SK-N-SH (cell line): ENCODE measurements around the gene NRM. TPM values are rescaled to one million over a fixed set of nuclear protein-coding genes. Genes with fewer than 3 reads are reported as not detected.
A peak's percentile ranks its signal among the peaks of the same experiment; 100 is the strongest.

ENCODE experiments used
- CTCF ChIA-PET: fragments of 300-600, 350-600 bp; formaldehyde crosslinking; extraction: SDS; loops from one replicate; lab custom pipeline; 2021; lab: Yijun Ruan, JAX
- POLR2A ChIA-PET: fragments of 350-600 bp; sonication (Branson Sonifier 250); formaldehyde crosslinking; extraction: SDS; loops from one replicate; lab custom pipeline; 2020; ENCODE audit warnings: antibody characterized with exemption, inconsistent platforms; lab: Yijun Ruan, JAX
- DNase-seq: peaks from one replicate; pipeline ENCODE4 v3.0.0; 2012
- H2AFZ ChIP-seq: fragments of 200-600 bp; sonication (generic); 2 replicates; pipeline ENCODE4 v1.8.1; 2016; ENCODE audit warnings: antibody characterized with exemption, mild to moderate bottlenecking, low read depth
- H3F3A ChIP-seq: fragments of 200-600 bp; sonication (generic); replicated peaks from 2 replicates; pipeline ENCODE3; 2016; ENCODE audit warnings: antibody characterized with exemption, mild to moderate bottlenecking; ENCODE audit not compliant: insufficient read depth
- H3K27ac ChIP-seq, 2 experiments: fragments of 200-500 bp in 1 of 2; fragments of 200-600 bp in 1 of 2; sonication (Bioruptor generic) in 1 of 2; sonication (generic), shearing (Covaris generic) in 1 of 2; 2 replicates each; pipeline versions ENCODE4 v1.5.1 to v1.6.1; 2014 to 2016; ENCODE audit warnings: low read depth in 2 of 2, inconsistent platforms in 1 of 2, low read length in 1 of 2, mild to moderate bottlenecking in 1 of 2, mixed read lengths in 1 of 2
- H3K27me3 ChIP-seq: fragments of 200-600 bp; sonication (generic), shearing (Covaris generic); 2 replicates; pipeline ENCODE4 v1.6.1; 2016; ENCODE audit warnings: mixed run types; ENCODE audit not compliant: insufficient read depth
- H3K36me3 ChIP-seq, 2 experiments: fragments of 200-500 bp in 1 of 2; fragments of 200-600 bp in 1 of 2; sonication (Bioruptor generic) in 1 of 2; sonication (generic) in 1 of 2; replicated peaks in 1 of 2; 2 replicates each; pipeline versions ENCODE3 to v1.5.1; 2014 to 2016; ENCODE audit warnings: low read length in 1 of 2, mild to moderate bottlenecking in 1 of 2; ENCODE audit not compliant: insufficient read depth in 2 of 2, control insufficient read depth in 1 of 2
- H3K4me1 ChIP-seq, 2 experiments: fragments of 200-500 bp in 1 of 2; fragments of 200-600 bp in 1 of 2; sonication (Bioruptor generic) in 1 of 2; sonication (generic), shearing (Covaris generic) in 1 of 2; 2 replicates each; pipeline versions ENCODE4 v1.5.1 to v1.6.1; 2014 to 2016; ENCODE audit warnings: low read depth in 1 of 2, low read length in 1 of 2, mixed run types in 1 of 2; ENCODE audit not compliant: insufficient read depth in 2 of 2, control insufficient read depth in 1 of 2
- H3K4me2 ChIP-seq: fragments of 200-600 bp; sonication (generic), shearing (Covaris generic); 2 replicates; pipeline ENCODE4 v1.6.1; 2017; ENCODE audit warnings: mixed run types
- H3K4me3 ChIP-seq, 2 experiments: fragments of 200-500 bp in 1 of 2; fragments of 200-600 bp in 1 of 2; sonication (Bioruptor generic) in 1 of 2; sonication (generic), shearing (Covaris generic) in 1 of 2; 2 replicates each; pipeline versions ENCODE4 v1.5.1 to v1.8.1; 2014 to 2016; ENCODE audit warnings: low read depth in 2 of 2, inconsistent platforms in 1 of 2, low read length in 1 of 2, mild to moderate bottlenecking in 1 of 2, mixed read lengths in 1 of 2, moderate library complexity in 1 of 2
- H3K79me2 ChIP-seq: fragments of 200-600 bp; sonication (generic); 2 replicates; pipeline ENCODE4 v1.8.1; 2017; ENCODE audit warnings: mild to moderate bottlenecking; ENCODE audit not compliant: insufficient read depth
- H3K9ac ChIP-seq: fragments of 200-600 bp; sonication (generic); 2 replicates; pipeline ENCODE4 v1.6.1; 2017; ENCODE audit warnings: mixed run types
- H3K9me2 ChIP-seq: fragments of 200-600 bp; sonication (generic); 2 replicates; pipeline ENCODE4 v1.6.1; 2017; ENCODE audit warnings: mixed run types
- H3K9me3 ChIP-seq: fragments of 200-600 bp; sonication (generic); 2 replicates; pipeline ENCODE4 v1.6.1; 2017; ENCODE audit warnings: mixed run types, mild to moderate bottlenecking, moderate library complexity
- H4K20me1 ChIP-seq: fragments of 200-600 bp; sonication (generic); 2 replicates; pipeline ENCODE4 v1.6.1; 2017; ENCODE audit warnings: mild to moderate bottlenecking, mixed run types; ENCODE audit not compliant: insufficient read depth
- CHD2 ChIP-seq: fragments of 150-350 bp; IDR thresholded peaks from 2 replicates; pipeline ENCODE4 v1.6.1; 2018; ENCODE audit warnings: low read length; ENCODE audit not compliant: partially characterized antibody
- CTCF ChIP-seq: fragments of 200-600 bp; sonication (generic); IDR thresholded peaks from 2 replicates; pipeline ENCODE4 v1.6.1; 2017; ENCODE audit warnings: antibody characterized with exemption, mild to moderate bottlenecking, moderate library complexity
- ELF1 ChIP-seq: IDR thresholded peaks from 2 replicates; pipeline ENCODE4 v1.4.0; 2012
- EZH2phosphoT487 ChIP-seq: fragments of 200-600 bp; sonication (generic); IDR thresholded peaks from 2 replicates; pipeline ENCODE4 v1.6.1; 2017; ENCODE audit warnings: low read depth, mixed run types, mild to moderate bottlenecking, antibody characterized with exemption, moderate library complexity, borderline replicate concordance
- FOSL2 ChIP-seq: IDR thresholded peaks from 2 replicates; pipeline ENCODE4 v1.4.0; 2012; ENCODE audit warnings: low read depth, mild to moderate bottlenecking, moderate library complexity, borderline replicate concordance
- FOXJ3 ChIP-seq: sonication (generic); formaldehyde crosslinking; IDR thresholded peaks from 2 replicates; pipeline ENCODE4 v1.5.1; 2020; ENCODE audit warnings: mild to moderate bottlenecking, missing genetic modification reagents
- IRF3 ChIP-seq: fragments of 150-350 bp; IDR thresholded peaks from 2 replicates; pipeline ENCODE4 v1.6.1; 2016; ENCODE audit warnings: mild to moderate bottlenecking, low read depth, low read length
- JUND ChIP-seq: IDR thresholded peaks from 2 replicates; pipeline ENCODE4 v1.4.0; 2012
- MXI1 ChIP-seq: IDR thresholded peaks from 2 replicates; pipeline ENCODE4 v1.6.1; 2012; ENCODE audit warnings: mild to moderate bottlenecking, low read depth, low read length, improper control_type of control experiment
- NRF1 ChIP-seq: IDR thresholded peaks from 2 replicates; pipeline ENCODE4 v1.6.1; 2012; ENCODE audit warnings: low read depth, mild to moderate bottlenecking, low read length
- RAD21 ChIP-seq: IDR thresholded peaks from 2 replicates; pipeline ENCODE4 v1.6.1; 2012; ENCODE audit warnings: mild to moderate bottlenecking, low read length
- RFX5 ChIP-seq: IDR thresholded peaks from 2 replicates; pipeline ENCODE4 v1.6.1; 2012; ENCODE audit warnings: mild to moderate bottlenecking, improper control_type of control experiment, low read length
- RXRA ChIP-seq: IDR thresholded peaks from 2 replicates; pipeline ENCODE4 v1.4.0; 2012; ENCODE audit warnings: low read depth, mild to moderate bottlenecking, borderline replicate concordance
- SIN3A ChIP-seq: IDR thresholded peaks from 2 replicates; pipeline ENCODE4 v1.6.1; 2012; ENCODE audit warnings: low read depth, mild to moderate bottlenecking, low read length, moderate library complexity, borderline replicate concordance
- USF1 ChIP-seq: IDR thresholded peaks from 2 replicates; pipeline ENCODE4 v1.4.0; 2012; ENCODE audit warnings: low read depth, borderline replicate concordance
- YY1 ChIP-seq: IDR thresholded peaks from 2 replicates; pipeline ENCODE4 v1.4.0; 2012; ENCODE audit warnings: low read depth, mild to moderate bottlenecking
- ZBTB33 ChIP-seq: IDR thresholded peaks from 2 replicates; pipeline ENCODE4 v1.4.0; 2012; ENCODE audit warnings: low read depth, borderline replicate concordance
- WGBS: methylation state at CpG from one replicate; pipeline ENCODE4 v1.1.6; 2017; ENCODE audit warnings: low lambda C conversion rate; 5-methylcytosine and 5-hydroxymethylcytosine counted together
- polyA plus RNA-seq, 3 experiments: library from polyadenylated mRNA; depleted of rRNA; stranded (reverse); fragments of >200 nt; gene quantifications; 2 replicates each; pipeline ENCODE4 v1.2.3, GENCODE V29; 2012

The NRM gene
- polyA plus RNA-seq, 1 of the 3 experiments (the other 2 are of a cell fraction): 26.8 TPM

- TF ChIP-seq ELF1 (0 out of 2 replicates have a peak, but pooled peaks have one; percentile 35), SIN3A (peak; percentile 33; the same call in 1 of the 2 replicates), CHD2 (peak; percentile 7), CTCF (no peak), IRF3 (no peak), FOXJ3 (no peak), RFX5 (no peak), RXRA (peak; percentile 53; the same call in 1 of the 2 replicates), YY1 (peak; percentile 19; the same call in 1 of the 2 replicates), EZH2phosphoT487 (no peak)
These were observed 8.4 kb downstream of the NRM start (continued) for GRCh38 chr6:30682143-30683117.

GRCh38 chr6:30681766-30682142 lies 9.0 kb downstream of the NRM start:
- peaks cover 94% of the 10 kb centered on the region for H3K79me2 ChIP-seq
- H2AFZ ChIP-seq: no peak overlapping the region
- H3K27me3 ChIP-seq: no peaks in the 10 kb centered on the region
- ChIA-PET POLR2A (interaction anchor here (1.1 kb wide), 1 partner anchor 9 kb away, joined by 3 read pairs; no protein-coding TSS in a partner anchor), CTCF (interaction anchor here (0.8 to 29.8 kb wide), 6 partner anchors 9 to 202 kb away, joined by 3 to 838 read pairs (median 6); partner anchors contain the start of genes DHX16, FLOT1, MDC1 and NRM)
- 57% methylated on average over 4 of the region's 4 CpGs for WGBS
- DNase-seq: no peak
- H3K9me2 ChIP-seq: no peaks in the 10 kb centered on the region
- H3K27ac ChIP-seq: peak overlapping the region; percentile 93 to 97
- peak overlapping the region; percentile 97 for H3K9ac ChIP-seq
- H3K4me2 ChIP-seq: peak overlapping the region; percentile 98
- H3K36me3 ChIP-seq: peaks cover 15 to 40% of the 10 kb centered on the region in 2 experiments
- peak overlapping the region; percentile 74 to 77; a peak in 3 of 4 replicates for H3K4me3 ChIP-seq
- peaks cover 42% of the 10 kb centered on the region for H3F3A ChIP-seq
- H4K20me1 ChIP-seq: peaks cover 36% of the 10 kb centered on the region
- peaks cover 16 to 57% of the 10 kb centered on the region in 2 experiments; a peak in 3 of 4 replicates for H3K4me1 ChIP-seq
- TF ChIP-seq ZBTB33: no peak
- TF ChIP-seq FOSL2: no peak
- TF ChIP-seq JUND: no peak
- no peak for TF ChIP-seq RFX5
- TF ChIP-seq RXRA: no peak
- no peak for TF ChIP-seq NRF1
- TF ChIP-seq MXI1: no peak
- TF ChIP-seq RAD21: no peak
- no peak for TF ChIP-seq CTCF
- TF ChIP-seq FOXJ3: no peak
- no peak for TF ChIP-seq USF1
- no peaks in the 10 kb centered on the region for H3K9me3 ChIP-seq
